NCI-H1105 (cell line): Measurements from ENCODE around the gene PYCR2.
A peak's percentile ranks its signal among the peaks of the same experiment; 100 is the strongest.

Source experiments
- DNase-seq: peaks from one replicate; lab custom pipeline; 2025; lab: John Stamatoyannopoulos, UW

Gene PYCR2

DNA sequence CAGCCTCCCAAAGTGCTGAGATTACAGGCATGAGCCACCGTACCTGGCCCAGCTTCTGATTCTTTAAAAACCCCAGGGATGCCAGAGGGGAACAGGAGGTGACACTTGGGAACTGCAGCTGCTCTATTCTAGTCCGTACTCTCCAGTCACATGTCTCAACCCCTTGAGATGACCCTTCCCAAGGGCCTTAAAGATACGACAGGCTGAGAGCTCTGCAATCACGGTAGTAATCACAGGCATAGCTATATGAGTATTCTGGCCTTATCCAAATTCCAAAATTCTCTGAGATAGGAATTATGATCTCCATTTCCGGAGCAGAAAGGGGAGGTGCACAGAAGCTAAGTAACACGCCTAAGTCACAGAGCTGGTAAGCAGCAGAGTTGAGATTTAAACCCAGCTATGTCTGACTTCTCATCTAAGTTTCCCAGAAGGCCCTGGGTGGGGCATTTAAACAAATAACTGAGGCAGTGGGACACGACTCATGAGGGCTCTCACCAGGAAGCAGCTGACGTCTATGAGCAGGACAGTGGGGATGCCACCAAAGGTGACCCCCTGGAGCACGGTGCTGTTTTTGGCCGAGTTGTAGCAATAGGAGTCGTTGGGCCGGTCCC is 47.0 kb downstream of the PYCR2 start:
- no peak for DNase-seq

DNA sequence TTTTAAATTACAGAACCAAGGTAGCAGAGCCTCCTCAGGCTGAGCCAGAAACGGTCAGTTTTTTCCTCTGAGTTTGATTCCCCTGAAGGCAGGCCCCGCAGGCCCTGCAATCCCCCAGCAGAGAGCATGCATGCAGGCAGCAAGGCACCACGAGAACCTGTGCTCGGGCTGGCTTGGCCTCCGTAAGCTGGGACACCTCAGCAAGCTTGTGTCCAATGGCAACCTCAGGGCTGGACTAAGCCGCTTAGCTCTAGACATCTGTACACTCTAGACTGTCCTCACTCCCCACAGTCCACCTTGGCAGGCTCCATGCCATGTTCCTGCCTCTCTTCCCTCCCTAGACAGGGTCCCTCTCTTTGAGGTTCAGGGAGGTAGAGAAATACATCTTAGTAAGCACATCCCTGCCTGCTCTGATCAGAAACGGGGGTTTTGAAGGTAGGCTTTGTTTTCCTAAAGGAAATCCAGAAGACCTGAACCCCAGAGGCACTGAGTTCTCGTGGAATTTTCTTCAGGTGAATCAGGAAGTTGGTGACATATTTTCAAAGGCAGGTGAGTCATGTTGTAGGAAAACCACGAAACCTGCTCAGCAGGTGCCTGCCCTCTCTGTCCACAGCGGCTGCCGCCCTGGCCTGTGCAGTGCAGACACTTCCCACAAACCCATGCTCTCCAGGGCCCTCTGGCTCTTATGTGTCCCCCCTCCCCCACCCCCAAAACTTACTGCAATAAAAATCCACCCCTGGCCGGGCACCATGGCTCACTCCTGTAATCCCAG is 48.8 kb downstream of the PYCR2 start:
- no peak for DNase-seq

DNA sequence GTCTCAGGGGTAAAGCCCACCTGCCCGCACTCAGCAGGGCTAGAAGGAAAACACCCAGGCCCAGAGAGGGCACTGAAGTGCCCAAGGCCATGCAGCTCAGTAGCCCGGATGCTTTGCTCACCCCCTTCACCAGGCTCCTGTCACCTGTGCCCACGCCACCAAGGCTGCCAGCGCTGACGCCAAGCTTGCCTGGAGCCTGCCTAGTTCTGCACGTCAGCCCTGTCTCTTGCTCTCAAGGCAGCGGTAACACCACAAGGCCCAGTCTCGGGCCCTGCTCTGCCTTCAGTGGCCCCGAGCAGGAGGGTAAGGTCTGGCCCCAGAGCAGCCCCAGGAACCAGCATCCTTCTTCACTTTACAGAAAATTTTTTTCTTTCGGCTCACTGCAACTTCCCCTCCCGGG is 49.6 kb downstream of the PYCR2 start:
- DNase-seq = no peak

DNA sequence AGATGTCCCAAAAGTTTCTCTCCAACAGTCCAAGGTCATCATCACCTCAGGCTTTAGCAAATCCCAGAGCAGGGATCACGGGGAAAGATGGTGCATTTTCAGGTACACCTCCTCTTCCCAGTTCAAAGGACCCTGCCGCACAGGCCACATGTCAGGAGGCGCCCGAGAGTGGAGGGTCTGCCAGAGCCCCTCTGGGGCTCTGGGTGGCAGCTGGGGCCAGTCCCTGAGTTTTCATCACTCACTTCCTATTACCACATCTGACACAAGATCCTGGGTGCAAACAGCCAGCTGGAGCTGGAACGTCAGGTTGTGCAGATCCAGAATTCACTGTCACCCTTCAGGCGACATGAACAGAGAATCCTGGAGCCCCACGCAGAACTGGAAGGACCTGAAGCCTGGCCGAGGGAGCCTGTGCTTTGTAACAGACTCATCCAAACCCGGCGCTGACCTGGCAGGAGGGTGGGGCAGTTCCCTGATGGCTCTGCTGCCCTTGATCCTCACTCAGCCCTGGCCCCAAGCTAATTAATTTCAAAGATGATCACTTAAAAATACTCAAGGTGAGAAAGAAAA is 50.7 kb downstream of the PYCR2 start:
- DNase-seq = no peak

DNA sequence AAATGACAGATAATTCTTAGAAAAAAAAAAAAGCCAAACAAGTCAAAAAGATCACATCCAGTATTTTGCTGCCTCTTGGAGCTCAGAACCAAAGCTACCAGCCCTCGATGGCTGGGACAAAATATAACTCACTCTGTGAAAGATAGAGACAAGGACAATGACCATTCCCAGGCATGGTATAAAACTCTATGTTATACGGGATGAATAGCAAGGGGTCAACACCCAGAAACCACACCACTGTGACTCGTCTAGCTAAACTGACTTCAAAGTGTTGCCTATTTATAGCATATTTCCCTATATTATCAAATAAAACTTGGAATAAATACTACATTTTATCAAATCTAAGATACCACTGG is 52.0 kb downstream of the PYCR2 start:
- no peak for DNase-seq

DNA sequence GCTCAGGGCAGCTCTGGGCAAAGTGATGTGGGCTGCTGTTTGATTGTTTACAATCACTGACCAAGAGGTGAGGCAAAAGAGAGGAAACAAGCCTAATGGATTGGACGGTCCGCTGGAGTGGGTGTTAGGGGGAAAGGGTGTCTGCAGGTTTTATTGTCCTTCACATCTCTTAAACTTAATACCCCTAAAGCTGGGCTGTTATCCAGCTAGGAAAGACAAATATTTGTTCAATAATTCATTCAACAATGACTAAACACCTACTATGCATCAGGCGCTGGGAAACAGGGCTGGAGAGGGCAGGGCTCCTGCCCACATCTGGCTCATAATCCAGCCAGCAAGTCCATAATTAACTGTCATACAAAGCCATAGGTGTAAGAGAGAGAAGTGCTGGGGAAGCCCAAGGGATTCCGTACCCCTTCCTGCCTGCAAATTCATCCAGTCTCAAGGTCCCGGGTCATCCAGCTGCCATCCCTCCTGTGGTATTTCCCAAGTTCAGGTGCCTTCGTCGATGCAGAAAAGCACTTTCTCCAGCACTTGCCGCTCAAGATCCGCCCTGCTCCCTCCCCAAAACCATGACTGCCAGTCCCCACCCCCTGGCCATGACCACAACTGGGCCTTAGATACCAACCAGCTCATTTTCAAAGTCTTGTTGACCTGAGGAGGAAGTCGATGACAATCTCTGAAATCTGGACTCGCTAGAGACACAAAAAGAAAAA is 52.5 kb downstream of the PYCR2 start:
- DNase-seq = no peak

DNA sequence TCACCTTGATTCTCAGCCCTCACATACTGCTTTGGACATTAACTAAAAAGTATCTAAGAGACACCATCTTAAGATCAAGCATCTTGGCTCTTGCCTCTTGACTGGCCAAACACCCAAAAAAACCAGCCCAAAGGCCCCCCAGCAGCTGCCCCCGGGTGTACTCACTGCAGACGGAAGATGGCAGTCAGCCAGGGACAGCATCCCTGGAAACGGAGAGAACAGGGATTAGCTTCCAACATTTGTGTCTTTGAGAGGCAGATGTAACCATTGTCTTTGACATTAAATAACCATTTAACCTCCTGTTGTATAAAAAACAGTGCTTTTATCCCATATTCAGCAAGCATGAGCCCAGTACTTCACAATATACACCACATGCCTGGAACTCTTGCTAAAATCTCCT is 53.1 kb downstream of the PYCR2 start:
- peak; percentile 31 for DNase-seq
